Measurements from ENCODE around the gene TMEM107. TPM values are rescaled to one million over a fixed set of nuclear protein-coding genes. Genes with fewer than 3 reads are reported as not detected.
"Not testable (repeated sequence)": the region's sequence is repeated elsewhere in the genome, so short reads cannot be mapped to it uniquely, and the experiment has no call there.

Gene TMEM107
- total and polyA plus RNA-seq, 5 donors = 7.1 to 11.4 (median 8.2) TPM

GRCh38 chr17:8173056-8173870 lies 2.9 kb downstream of the TMEM107 start:
- Histone ChIP-seq H3K27ac (ENCODE audit: low read length) (peak overlapping the region; percentile 95), H3K4me3 (ENCODE audit: low read length) (peak overlapping the region; percentile 63), H3K27me3 (ENCODE audit: control insufficient read depth, insufficient read depth) (no peaks in the 10 kb centered on the region), H3K9me3 (ENCODE audit: control insufficient read depth, low read length) (no peaks in the 10 kb centered on the region), H3K4me1 (ENCODE audit: control insufficient read depth, insufficient read depth, low read length) (peaks cover 6% of the 10 kb centered on the region)
- intact Hi-C loops (cut with DNase I) = loop anchor here in 1 of 4 donors (10.0 kb wide), 1 partner anchor 48 kb away; the partner anchor contains the start of gene HES7
- ATAC-seq (peak; percentile 88 to 89), DNase-seq (peak; percentile 68 to 84 (median 71))
- WGBS = under 1% methylated on average over 23 of the region's 23 CpGs

GRCh38 chr17:8170186-8170585 lies 6.0 kb downstream of the TMEM107 start:
- not testable (repeated sequence) for ATAC-seq; H3K27me3 ChIP-seq (ENCODE audit: control insufficient read depth, insufficient read depth); H3K4me3 ChIP-seq (ENCODE audit: low read length); H3K4me1 ChIP-seq (ENCODE audit: control insufficient read depth, insufficient read depth, low read length); H3K9me3 ChIP-seq (ENCODE audit: control insufficient read depth, low read length); H3K27ac ChIP-seq (ENCODE audit: low read length)
- intact Hi-C loops (cut with DNase I) = loop anchor here in 1 of 4 donors (10.0 kb wide), 1 partner anchor 45 kb away; the partner anchor contains the start of gene HES7
- WGBS = 94% methylated on average over 19 of the region's 19 CpGs
- peak in 1 of 3 donors; percentile 21 for DNase-seq

- Histone ChIP-seq H3K27ac (ENCODE audit: low read length) (no peak overlapping the region), H3K4me3 (ENCODE audit: low read length) (no peak overlapping the region), H3K27me3 (ENCODE audit: control insufficient read depth, insufficient read depth) (no peaks in the 10 kb centered on the region), H3K9me3 (ENCODE audit: control insufficient read depth, low read length) (no peaks in the 10 kb centered on the region), H3K4me1 (ENCODE audit: control insufficient read depth, insufficient read depth, low read length) (peaks cover 15% of the 10 kb centered on the region)
- intact Hi-C loops (cut with DNase I) = no loop called here
- no peak for ATAC-seq
- WGBS = 84% methylated on average over 3 of the region's 3 CpGs
- DNase-seq = no peak
Observed at GRCh38 chr17:8167526-8167925, 8.7 kb downstream of the TMEM107 start.

GRCh38 chr17:8166731-8167130 lies 9.4 kb downstream of the TMEM107 start:
- intact Hi-C loops (cut with DNase I) = no loop called here
- DNase-seq (peak in 1 of 3 donors; percentile 14), ATAC-seq (no peak)
- H3K4me1 ChIP-seq (ENCODE audit: control insufficient read depth, insufficient read depth, low read length) = peaks cover 15% of the 10 kb centered on the region
- H3K27ac ChIP-seq (ENCODE audit: low read length) = no peak overlapping the region
- 94% methylated on average over 6 of the region's 6 CpGs for WGBS
- H3K4me3 ChIP-seq (ENCODE audit: low read length) = no peak overlapping the region
- H3K27me3 ChIP-seq (ENCODE audit: control insufficient read depth, insufficient read depth) = no peaks in the 10 kb centered on the region
- no peaks in the 10 kb centered on the region for H3K9me3 ChIP-seq (ENCODE audit: control insufficient read depth, low read length)

GRCh38 chr17:8164815-8165131 lies 11.4 kb downstream of the TMEM107 start:
- intact Hi-C loops (cut with DNase I) = no loop called here
- peak in 1 of 3 donors; percentile 30 for DNase-seq
- Histone ChIP-seq H3K9me3 (ENCODE audit: control insufficient read depth, low read length) (no peaks in the 10 kb centered on the region), H3K27me3 (ENCODE audit: control insufficient read depth, insufficient read depth) (no peaks in the 10 kb centered on the region), H3K27ac (ENCODE audit: low read length) (peak overlapping the region; percentile 94), H3K4me1 (ENCODE audit: control insufficient read depth, insufficient read depth, low read length) (peaks cover 22% of the 10 kb centered on the region), H3K4me3 (ENCODE audit: low read length) (no peak overlapping the region)
- no peak for ATAC-seq
- 50% methylated on average over 6 of the region's 6 CpGs for WGBS

- Histone ChIP-seq H3K4me3 (ENCODE audit: low read length) (no peak overlapping the region), H3K27ac (ENCODE audit: low read length) (peak overlapping the region; percentile 94), H3K27me3 (ENCODE audit: control insufficient read depth, insufficient read depth) (no peaks in the 10 kb centered on the region), H3K9me3 (ENCODE audit: control insufficient read depth, low read length) (no peaks in the 10 kb centered on the region), H3K4me1 (ENCODE audit: control insufficient read depth, insufficient read depth, low read length) (peaks cover 22% of the 10 kb centered on the region)
- ATAC-seq (peak; percentile 85 to 86), DNase-seq (peak; percentile 84 to 94 (median 93))
- 19% methylated on average over 13 of the region's 13 CpGs for WGBS
- intact Hi-C loops (cut with DNase I) = no loop called here
Observed at GRCh38 chr17:8163978-8164814, 12.0 kb downstream of the TMEM107 start.

GRCh38 chr17:8162997-8163977 lies 12.9 kb downstream of the TMEM107 start:
- Histone ChIP-seq H3K27ac (ENCODE audit: low read length) (peak overlapping the region; percentile 94), H3K27me3 (ENCODE audit: control insufficient read depth, insufficient read depth) (no peaks in the 10 kb centered on the region), H3K4me3 (ENCODE audit: low read length) (peak overlapping the region; percentile 92), H3K4me1 (ENCODE audit: control insufficient read depth, insufficient read depth, low read length) (peaks cover 22% of the 10 kb centered on the region), H3K9me3 (ENCODE audit: control insufficient read depth, low read length) (no peaks in the 10 kb centered on the region)
- DNase-seq = peak in 2 of 3 donors; percentile 73
- 9% methylated on average over 54 of the region's 55 CpGs for WGBS
- intact Hi-C loops (cut with DNase I) = no loop called here
- ATAC-seq = peak; percentile 3 to 7

- DNase-seq = peak; percentile 85 to 95 (median 94)
- peak; percentile 50 to 64 for ATAC-seq
- intact Hi-C loops (cut with DNase I) = no loop called here
- H3K4me1 ChIP-seq (ENCODE audit: control insufficient read depth, insufficient read depth, low read length) = peaks cover 22% of the 10 kb centered on the region
- no peaks in the 10 kb centered on the region for H3K27me3 ChIP-seq (ENCODE audit: control insufficient read depth, insufficient read depth)
- under 1% methylated on average over 75 of the region's 75 CpGs for WGBS
- peak within 1 kb of the TSS; percentile 97 for H3K27ac ChIP-seq (ENCODE audit: low read length)
- peak within 1 kb of the TSS; percentile 92 for H3K4me3 ChIP-seq (ENCODE audit: low read length)
- no peaks in the 10 kb centered on the region for H3K9me3 ChIP-seq (ENCODE audit: control insufficient read depth, low read length)
Observed at GRCh38 chr17:8162233-8162996, 13.8 kb downstream of the TMEM107 start, which contains the start of gene VAMP2. Gene VAMP2, minus strand, starts transcription at chr17:8162948. Its CDS starts 69 bp downstream, at chr17:8162879.

GRCh38 chr17:8161289-8162232 lies 14.6 kb downstream of the TMEM107 start:
- DNase-seq (peak in 2 of 3 donors; percentile 64 to 68), ATAC-seq (no peak)
- WGBS = 45% methylated on average over 19 of the region's 19 CpGs
- Histone ChIP-seq H3K4me3 (ENCODE audit: low read length) (peak overlapping the region; percentile 92), H3K4me1 (ENCODE audit: control insufficient read depth, insufficient read depth, low read length) (peaks cover 22% of the 10 kb centered on the region), H3K9me3 (ENCODE audit: control insufficient read depth, low read length) (no peaks in the 10 kb centered on the region), H3K27ac (ENCODE audit: low read length) (peak overlapping the region; percentile 97), H3K27me3 (ENCODE audit: control insufficient read depth, insufficient read depth) (no peaks in the 10 kb centered on the region)
- intact Hi-C loops (cut with DNase I) = no loop called here
